ENCODE results near the gene CARD19.

The CARD19 gene

GRCh38 chr9:93086447-93087224 lies 9.4 kb upstream of the CARD19 start:
- in situ Hi-C loops (cut with HindIII; ENCODE audit: low sequenced_read_pairs) = no loop called here
- no peak overlapping the region for H3K4me3 ChIP-seq (ENCODE audit: low read depth, low read length)
- TF ChIP-seq, protein P1, sequence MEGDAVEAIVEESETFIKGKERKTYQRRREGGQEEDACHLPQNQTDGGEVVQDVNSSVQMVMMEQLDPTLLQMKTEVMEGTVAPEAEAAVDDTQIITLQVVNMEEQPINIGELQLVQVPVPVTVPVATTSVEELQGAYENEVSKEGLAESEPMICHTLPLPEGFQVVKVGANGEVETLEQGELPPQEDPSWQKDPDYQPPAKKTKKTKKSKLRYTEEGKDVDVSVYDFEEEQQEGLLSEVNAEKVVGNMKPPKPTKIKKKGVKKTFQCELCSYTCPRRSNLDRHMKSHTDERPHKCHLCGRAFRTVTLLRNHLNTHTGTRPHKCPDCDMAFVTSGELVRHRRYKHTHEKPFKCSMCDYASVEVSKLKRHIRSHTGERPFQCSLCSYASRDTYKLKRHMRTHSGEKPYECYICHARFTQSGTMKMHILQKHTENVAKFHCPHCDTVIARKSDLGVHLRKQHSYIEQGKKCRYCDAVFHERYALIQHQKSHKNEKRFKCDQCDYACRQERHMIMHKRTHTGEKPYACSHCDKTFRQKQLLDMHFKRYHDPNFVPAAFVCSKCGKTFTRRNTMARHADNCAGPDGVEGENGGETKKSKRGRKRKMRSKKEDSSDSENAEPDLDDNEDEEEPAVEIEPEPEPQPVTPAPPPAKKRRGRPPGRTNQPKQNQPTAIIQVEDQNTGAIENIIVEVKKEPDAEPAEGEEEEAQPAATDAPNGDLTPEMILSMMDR (IDR thresholded peaks at IDR 0.05; ENCODE audit: low read depth, low read length) = no peak
- no peak for DNase-seq (ENCODE audit: low read depth, low spot score)

- TF ChIP-seq, protein P1 (IDR thresholded peaks at IDR 0.05; ENCODE audit: low read depth, low read length) = no peak
- no peak for DNase-seq (ENCODE audit: low read depth, low spot score)
- in situ Hi-C loops (cut with HindIII; ENCODE audit: low sequenced_read_pairs) = no loop called here
These were observed 7.9 kb upstream of the CARD19 start for GRCh38 chr9:93087971-93088655.

DNA sequence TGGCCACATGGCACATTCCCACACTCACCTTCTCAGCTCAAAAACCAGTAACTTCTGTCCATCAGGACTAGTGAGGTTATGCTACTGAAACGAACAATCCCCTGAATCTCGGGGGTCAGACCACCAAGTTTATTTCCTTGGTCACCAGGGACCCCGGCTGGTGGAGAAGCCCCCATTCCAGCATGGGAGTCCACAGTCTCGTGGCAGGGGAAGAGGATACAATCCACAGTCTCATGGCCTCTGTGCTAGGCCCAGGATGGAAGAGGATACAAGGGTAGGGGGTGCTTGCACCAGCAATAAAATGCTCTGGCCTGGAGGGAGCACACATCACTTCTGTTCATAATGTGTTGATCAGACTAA lies 7.4 kb upstream of the CARD19 start:
- H3K4me3 ChIP-seq (ENCODE audit: low read depth, low read length) = no peak overlapping the region
- TF ChIP-seq, protein P1 (IDR thresholded peaks at IDR 0.05; ENCODE audit: low read depth, low read length) = no peak
- in situ Hi-C loops (cut with HindIII; ENCODE audit: low sequenced_read_pairs) = no loop called here
- no peak for DNase-seq (ENCODE audit: low read depth, low spot score)

More at GRCh38 chr9:93087971-93088655, 7.9 kb upstream of the CARD19 start:
- H3K4me3 ChIP-seq (ENCODE audit: low read depth, low read length) = no peak overlapping the region

DNA sequence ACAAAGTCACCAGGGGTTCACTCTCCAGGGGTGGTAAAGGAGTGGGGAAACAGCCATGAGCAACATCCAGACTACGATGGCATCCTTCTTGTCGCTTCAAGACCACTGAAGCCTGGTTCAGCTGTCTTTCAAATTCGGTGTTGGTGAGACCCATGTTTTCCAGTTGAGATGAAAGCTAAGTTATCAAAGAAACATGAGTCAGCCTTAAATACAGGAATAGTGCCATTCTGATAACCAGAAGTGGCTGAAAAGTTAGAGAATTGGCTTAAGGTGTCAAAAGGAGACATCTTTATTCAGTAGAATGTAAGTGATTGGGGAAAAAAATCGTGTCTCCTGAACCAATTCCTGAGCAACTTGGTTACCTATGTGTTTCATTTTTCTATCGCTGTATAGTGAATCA lies 7.0 kb upstream of the CARD19 start:
- DNase-seq (ENCODE audit: low read depth, low spot score) = no peak
- TF ChIP-seq, protein P1 (IDR thresholded peaks at IDR 0.05; ENCODE audit: low read depth, low read length) = no peak
- in situ Hi-C loops (cut with HindIII; ENCODE audit: low sequenced_read_pairs) = no loop called here

GRCh38 chr9:93089481-93089991 lies 6.5 kb upstream of the CARD19 start:
- DNase-seq (ENCODE audit: low read depth, low spot score) = no peak
- TF ChIP-seq, protein P1 (IDR thresholded peaks at IDR 0.05; ENCODE audit: low read depth, low read length) = no peak
- in situ Hi-C loops (cut with HindIII; ENCODE audit: low sequenced_read_pairs) = no loop called here

More for the DNA sequence above, 7.0 kb upstream of the CARD19 start:
- no peak overlapping the region for H3K4me3 ChIP-seq (ENCODE audit: low read depth, low read length)

DNA sequence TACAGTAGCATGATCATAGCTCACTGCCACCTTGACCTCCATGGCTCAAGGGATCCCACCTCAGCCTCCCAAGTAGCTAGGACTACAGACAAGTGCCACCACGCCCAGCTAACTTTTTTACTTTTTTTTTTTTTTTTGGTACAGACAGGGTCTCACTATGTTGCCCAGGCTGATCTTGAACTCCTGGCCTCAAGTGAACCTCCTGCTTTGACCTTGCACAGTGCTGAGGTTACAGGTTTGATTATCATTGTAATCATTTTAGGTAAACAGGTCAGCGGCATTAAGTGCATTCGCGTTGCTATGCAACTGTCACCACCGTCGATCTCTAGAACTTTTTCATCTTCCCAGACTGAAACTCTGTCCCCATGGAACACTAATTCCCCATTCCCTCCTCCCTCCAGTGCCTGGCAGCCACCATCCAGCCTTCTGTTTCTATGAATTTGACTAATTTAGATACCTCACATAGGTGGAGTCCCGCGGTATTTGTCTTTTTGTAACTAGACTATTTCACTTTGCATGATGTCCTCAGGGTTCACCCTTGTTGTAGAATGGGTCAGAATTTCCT lies 5.8 kb upstream of the CARD19 start:
- in situ Hi-C loops (cut with HindIII; ENCODE audit: low sequenced_read_pairs) = no loop called here
- TF ChIP-seq, protein P1 (IDR thresholded peaks at IDR 0.05; ENCODE audit: low read depth, low read length) = no peak
- no peak overlapping the region for H3K4me3 ChIP-seq (ENCODE audit: low read depth, low read length)
- DNase-seq (ENCODE audit: low read depth, low spot score) = no peak

More at GRCh38 chr9:93089481-93089991, 6.5 kb upstream of the CARD19 start:
- no peak overlapping the region for H3K4me3 ChIP-seq (ENCODE audit: low read depth, low read length)

All from astrocyte of the spinal cord (primary cell).